Renal cortex interstitium (tissue), 3 donors: ENCODE results near the gene ZSCAN18. TPM values are rescaled to one million over a fixed set of nuclear protein-coding genes. Genes with fewer than 3 reads are reported as not detected.

Experiments used
- polyA plus RNA-seq, 3 donors: library from polyadenylated mRNA; unstranded; fragments of 120-200 nt; gene quantifications; one replicate each; pipeline ENCODE4 v1.2.1, GENCODE V29; 2013; ENCODE audit not compliant: insufficient read length in 3 of 3

The ZSCAN18 gene
- polyA plus RNA-seq, 3 donors: 79.0 to 116 (median 98.4) TPM

Other genes with a start within 250 kb of the ZSCAN18 start
- 10 to 100 TPM; 24.8 to 49.0 (median 27.3) TPM for gene ZNF587, start 248.4 kb downstream of the ZSCAN18 start, polyA plus RNA-seq
- 10 to 100 TPM; 56.1 to 83.8 (median 59.8) TPM for gene ZNF814, start 209.2 kb downstream of the ZSCAN18 start, polyA plus RNA-seq
- 10 to 100 TPM; 20.6 to 31.7 (median 29.6) TPM for gene ZNF417, start 181.6 kb downstream of the ZSCAN18 start, polyA plus RNA-seq
- gene ZNF418, start 162.8 kb downstream of the ZSCAN18 start, polyA plus RNA-seq: 10 to 100 TPM; 21.9 to 32.8 (median 25.7) TPM
- 1 to 10 TPM; 8.9 to 10.0 (median 9.6) TPM for gene ZNF256, start 150.5 kb downstream of the ZSCAN18 start, polyA plus RNA-seq
- gene C19orf18, start 123.7 kb downstream of the ZSCAN18 start, polyA plus RNA-seq: 1 to 10 TPM; 1.4 to 3.1 (median 1.7) TPM
- gene ZNF606, start 95.4 kb downstream of the ZSCAN18 start, polyA plus RNA-seq: 10 to 100 TPM; 29.1 to 33.5 (median 31.7) TPM
- 1 to 10 TPM; 2.9 to 7.3 (median 4.8) TPM for gene ZSCAN1, start 64.2 kb downstream of the ZSCAN18 start, polyA plus RNA-seq
- gene ZNF135, start 38.9 kb downstream of the ZSCAN18 start, polyA plus RNA-seq: 10 to 100 TPM; 21.8 to 30.3 (median 21.8) TPM
- 10 to 100 TPM; 21.5 to 26.0 (median 23.7) TPM for gene ZNF329, start 52.6 kb upstream of the ZSCAN18 start, polyA plus RNA-seq
- gene ZNF274, start 84.8 kb upstream of the ZSCAN18 start, polyA plus RNA-seq: 10 to 100 TPM; 18.2 to 27.0 (median 19.7) TPM
- gene ZNF544, start 130.7 kb upstream of the ZSCAN18 start, polyA plus RNA-seq: 10 to 100 TPM; 36.9 to 45.9 (median 38.1) TPM
- gene ZNF8, start 180.7 kb upstream of the ZSCAN18 start, polyA plus RNA-seq: 1 to 10 TPM; 7.3 to 8.7 (median 7.6) TPM
- 10 to 100 TPM; 46.6 to 58.0 (median 53.8) TPM for gene ERVK3-1, start 207.1 kb upstream of the ZSCAN18 start, polyA plus RNA-seq
- 1 to 10 TPM; 3.6 to 3.8 (median 3.6) TPM for gene ZSCAN22, start 228.8 kb upstream of the ZSCAN18 start, polyA plus RNA-seq